SHP77 (cell line): ENCODE measurements around the gene NOLC1.
A peak's percentile ranks its signal among the peaks of the same experiment; 100 is the strongest.
"Not testable (repeated sequence)": the region's sequence is repeated elsewhere in the genome, so short reads cannot be mapped to it uniquely, and the experiment has no call there.

Experiments
- DNase-seq, 2 experiments: peaks; one replicate each; lab custom pipeline; 2025; lab: John Stamatoyannopoulos, UW

NOLC1 gene

DNA sequence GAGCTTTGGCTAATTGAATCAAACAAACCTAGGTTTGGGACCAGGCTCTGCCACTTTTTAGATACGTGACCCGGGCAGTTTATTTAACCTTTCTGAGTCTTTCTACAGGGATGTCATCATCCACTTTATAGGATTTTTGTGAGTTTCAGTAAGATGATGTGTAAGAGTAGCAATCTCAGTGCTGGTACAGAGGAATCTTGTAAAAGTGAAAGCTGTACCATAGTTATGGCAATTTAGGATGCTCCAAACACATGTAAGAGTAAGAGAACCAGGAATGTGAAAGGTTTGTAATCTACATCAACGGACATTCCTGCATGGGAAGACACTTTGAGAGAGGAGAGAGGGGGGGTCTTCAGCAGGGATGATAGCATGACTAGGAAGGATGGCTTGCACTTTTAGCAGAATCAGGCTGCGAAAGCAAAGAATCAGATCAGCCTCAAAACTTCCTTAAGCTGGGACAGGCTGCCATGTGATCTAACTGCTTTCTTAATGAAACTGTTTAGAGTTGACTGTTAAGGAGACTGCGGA lies 968 bp downstream of the NOLC1 start:
- DNase-seq, result no peak

DNA sequence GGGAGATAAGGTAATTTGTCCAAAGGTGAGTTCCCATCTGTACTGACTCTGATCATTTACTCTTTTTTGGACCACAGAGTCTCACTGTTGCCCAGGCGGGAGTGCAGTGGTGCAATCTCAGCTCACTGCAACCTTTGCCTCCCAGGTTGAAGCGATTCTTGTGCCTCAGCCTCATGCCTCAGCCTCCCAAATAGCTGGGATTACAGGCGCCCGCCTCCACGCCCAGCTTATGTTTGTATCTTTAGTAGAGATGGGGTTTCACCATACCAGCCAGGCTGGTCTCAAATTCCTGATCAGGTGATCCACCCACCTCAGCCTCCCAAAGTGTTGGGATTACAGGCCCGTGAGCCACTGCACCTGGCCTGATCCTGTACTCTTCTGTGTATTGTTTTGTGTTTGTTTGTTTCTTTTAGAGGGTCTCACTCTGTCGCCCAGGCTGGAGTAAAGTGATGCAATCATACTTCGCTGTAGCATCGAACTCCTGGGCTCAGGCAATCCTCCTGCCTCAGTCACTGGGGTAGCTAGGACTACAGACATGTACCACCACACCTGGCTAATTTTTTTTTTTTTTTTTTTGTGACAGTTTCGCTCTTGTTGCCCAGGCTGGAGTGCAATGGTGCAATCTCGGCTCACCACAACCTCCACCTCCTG lies 2.4 kb downstream of the NOLC1 start:
- DNase-seq, result no peak

DNA sequence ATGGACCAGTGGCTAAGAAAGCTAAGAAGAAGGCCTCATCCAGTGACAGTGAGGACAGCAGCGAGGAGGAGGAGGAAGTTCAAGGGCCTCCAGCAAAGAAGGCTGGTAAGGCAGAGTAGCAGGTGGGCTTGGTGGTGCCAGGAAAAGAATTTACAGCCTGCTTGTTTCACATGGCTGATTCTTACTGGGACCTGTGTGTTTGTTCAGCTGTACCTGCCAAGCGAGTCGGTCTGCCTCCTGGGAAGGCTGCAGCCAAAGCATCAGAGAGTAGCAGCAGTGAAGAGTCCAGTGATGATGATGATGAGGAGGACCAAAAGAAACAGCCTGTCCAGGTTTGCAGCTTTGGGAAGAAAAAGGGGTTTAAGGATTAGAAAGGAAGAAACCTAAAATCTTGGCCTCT lies 5.0 kb downstream of the NOLC1 start:
- DNase-seq, result peak; percentile 58 to 62

DNA sequence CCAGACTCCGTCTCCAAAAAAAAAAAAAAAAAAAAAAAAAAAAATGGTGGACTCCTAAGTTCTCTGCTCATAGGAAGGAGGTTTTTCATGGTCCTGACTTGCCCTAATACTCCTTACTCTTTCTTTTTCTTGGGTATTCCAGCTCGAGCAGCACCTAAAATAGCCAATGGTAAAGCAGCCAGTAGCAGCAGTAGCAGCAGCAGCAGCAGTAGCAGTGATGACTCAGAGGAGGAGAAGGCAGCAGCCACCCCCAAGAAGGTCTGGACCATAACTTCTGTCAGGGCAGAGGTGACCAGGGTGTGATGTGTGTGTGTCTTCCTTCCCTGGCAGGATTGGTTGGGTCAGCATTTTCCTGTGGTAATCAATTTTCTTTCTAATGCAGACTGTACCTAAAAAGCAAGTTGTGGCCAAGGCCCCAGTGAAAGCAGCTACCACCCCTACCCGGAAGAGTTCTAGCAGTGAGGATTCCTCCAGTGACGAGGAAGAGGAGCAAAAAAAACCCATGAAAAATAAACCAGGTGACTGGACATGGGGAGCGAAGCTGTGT lies 6.9 kb downstream of the NOLC1 start:
- no peak for DNase-seq

DNA sequence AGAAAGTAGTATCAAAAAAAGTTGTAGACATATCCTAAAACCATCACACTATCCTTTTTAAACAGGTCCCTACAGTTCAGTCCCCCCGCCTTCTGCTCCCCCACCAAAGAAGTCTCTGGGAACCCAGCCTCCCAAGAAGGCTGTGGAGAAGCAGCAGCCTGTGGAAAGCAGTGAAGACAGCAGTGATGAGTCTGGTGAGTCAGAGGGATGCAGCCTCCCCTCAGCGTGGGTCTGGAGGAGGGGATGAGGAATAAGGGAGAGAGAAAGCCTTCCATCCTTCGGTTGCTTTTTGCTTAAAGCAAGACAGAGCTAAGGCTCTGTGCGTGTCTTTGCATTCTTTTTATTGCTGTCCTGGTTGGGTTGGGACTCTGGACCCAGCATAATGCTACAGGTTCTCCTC lies 7.6 kb downstream of the NOLC1 start:
- DNase-seq, result no peak

DNA sequence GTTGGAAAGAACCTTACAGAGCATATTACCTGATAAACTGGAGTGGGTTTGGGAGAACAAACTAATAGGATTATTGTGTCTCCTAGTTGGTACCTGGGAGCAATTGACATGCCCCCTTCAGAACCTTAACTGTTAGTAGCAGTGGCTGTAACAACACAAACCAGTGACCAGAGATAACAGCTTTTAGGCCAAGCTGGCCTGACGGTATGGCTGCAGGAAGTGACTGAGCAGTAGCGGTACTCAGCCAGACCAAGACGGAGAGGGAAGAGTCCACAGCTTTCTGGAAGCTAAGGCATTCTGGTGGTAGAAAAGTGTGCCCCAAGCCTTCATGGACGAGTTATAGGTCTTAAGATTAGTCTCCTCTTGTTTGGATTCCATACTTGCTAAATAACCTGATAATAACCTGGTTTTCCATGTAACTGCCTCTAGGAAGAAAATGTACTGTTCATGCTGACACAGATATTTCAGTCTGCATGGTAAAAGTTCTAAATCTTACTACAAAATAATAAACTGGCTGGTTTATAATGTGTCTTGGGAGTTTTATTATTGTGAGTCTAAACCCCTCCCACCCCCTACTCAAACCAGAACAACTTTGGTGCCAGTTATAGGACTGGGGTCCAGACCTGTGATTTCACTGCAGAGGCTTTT lies 11.3 kb downstream of the NOLC1 start:
- DNase-seq, result no peak

DNA sequence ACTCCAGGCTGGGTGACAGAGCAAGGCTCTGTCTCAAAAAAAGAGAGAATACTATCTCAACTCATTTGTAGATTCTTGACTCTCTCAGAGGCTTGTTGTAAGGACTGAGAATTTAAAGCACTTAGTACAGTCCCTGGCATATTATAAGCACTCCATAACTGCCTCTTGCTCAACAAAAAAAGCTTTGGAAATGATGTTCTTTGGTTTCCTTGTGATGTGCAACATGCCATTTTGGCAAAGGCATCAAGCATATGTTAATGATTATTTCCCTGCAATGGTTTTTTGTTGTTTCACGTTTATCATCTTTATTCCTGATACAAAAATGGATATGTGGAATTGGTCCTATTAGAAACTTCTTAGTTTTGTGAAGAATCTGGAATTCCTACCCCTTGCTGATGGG lies 15.7 kb downstream of the NOLC1 start:
- no peak for DNase-seq

DNA sequence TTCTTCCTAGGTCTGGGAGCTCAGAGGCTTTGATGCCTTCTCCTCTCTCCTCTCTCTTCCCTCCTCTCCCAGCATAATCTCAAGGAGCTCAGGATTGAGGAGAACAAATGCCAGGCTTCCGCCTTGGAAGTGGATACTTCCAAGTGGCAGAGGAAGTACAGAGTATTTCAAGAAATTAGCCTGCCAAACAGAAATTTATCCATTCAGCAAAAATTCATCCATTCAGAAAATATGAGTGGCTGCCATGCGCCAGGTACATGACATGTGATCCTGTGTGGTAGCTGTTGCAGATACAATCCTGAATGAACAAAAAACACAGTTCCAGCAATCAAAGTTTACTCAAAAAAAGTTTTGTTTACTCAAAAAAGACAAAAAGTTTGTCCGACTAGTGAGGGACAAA lies 18.4 kb downstream of the NOLC1 start:
- DNase-seq, result no peak

DNA sequence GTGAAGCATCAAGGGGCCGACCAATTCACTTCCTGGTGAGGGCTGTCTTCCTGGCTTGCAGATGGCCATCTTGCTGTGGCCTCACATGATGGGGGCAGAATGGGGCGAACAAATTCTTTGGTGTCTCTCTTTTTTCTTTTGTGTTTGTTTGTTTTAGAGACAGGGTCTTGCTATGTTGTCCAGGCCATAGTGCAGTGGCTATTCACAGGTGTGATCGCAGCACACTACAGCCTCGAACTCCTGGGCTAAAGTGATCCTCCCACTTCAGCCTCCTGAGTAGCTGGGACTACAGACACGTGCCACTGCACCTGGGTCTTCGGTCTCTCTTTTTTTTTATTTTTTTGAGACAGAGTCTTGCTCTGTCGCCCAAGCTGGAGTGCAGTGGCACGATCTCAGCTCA lies 20.1 kb downstream of the NOLC1 start:
- DNase-seq, result no peak

DNA sequence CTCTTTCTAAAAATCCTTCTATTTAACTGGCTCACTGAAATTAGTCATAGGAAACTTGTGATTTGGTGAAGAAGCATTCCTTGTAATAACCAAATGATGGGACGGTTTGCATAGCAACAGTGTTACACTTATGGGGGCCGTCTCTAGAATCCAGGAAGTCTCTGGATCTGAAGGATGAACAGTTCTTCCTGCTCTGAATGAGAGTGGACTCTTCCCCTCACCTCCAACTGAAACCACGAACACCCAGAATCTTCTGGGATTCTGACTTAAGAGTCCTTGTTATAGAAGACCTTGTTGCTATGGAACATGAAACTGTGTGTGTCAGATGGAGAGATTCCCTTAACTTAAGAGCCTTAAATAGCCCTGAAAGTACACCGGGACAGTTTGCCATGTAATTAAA lies 23.2 kb downstream of the NOLC1 start:
- DNase-seq, result no peak

DNA sequence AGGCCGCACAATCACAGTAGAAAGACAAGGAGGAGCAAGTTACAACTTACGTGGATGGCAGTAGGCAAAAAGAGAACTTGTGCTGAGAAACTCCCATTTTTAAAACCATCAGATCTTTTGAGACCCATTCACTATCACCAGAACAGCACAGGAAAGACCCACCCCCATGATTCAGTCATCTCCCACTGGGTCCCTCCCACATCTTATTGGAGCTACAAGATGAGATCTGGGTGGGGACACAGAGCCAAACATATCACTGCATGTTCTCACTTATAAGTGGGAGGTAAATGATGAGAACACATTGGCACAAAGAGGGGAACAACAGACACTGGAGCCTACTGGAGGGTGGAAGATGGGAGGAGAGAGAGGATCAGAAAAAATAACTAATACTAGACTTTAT lies 32.4 kb downstream of the NOLC1 start:
- no peak for DNase-seq

DNA sequence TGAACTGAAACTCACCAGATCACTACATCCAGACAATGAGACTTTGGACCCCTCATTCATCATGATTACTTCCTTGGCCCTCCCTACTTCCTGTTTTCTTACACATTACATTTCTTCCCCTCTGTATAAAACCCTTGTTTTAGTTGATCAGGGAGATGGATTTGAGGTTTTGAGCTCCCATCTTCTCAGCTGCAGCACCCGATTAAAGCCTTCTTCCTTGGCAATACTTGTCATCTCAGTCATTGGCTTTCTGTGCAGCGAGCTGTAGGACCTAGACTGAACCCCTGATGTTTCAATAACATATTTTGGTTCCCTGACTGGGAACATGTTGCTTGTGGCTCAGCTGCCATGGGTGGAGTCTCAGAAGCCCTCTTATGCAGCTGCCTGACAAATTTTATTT lies 33.1 kb downstream of the NOLC1 start:
- no peak for DNase-seq

DNA sequence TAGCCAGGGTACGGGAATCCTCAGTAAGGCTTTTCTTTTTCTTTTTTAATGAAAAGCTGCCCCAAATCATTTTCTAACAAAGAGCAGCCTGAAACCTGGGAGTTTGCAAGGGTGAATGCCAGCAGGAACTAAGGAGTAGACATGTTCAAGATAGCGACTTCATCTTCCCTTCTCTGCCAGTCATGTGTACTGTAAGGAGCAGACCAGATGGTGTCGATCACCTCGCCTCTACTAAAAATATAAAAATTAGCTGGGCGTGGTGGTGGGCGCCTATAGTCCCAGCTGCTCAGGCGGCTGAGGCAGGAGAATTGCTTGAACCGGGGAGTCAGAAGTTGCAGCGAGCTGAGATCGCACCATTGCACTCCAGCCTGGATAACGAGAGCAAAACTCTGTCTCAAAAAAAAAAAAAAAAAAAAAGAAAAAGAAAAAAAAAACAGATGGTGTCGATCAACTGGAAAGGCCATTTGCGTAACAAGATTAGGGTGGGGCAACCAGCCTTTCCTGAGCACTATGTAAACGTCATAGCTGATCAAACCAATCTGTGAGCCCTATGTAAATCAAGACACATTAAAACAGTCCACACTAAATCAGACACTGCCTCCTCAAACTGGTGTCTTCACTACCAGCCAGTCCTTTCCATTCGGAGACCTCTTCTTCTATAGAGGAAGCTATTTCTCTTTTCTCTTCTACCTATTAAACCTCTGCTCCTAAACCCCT lies 33.8 kb downstream of the NOLC1 start:
- no peak for DNase-seq

DNA sequence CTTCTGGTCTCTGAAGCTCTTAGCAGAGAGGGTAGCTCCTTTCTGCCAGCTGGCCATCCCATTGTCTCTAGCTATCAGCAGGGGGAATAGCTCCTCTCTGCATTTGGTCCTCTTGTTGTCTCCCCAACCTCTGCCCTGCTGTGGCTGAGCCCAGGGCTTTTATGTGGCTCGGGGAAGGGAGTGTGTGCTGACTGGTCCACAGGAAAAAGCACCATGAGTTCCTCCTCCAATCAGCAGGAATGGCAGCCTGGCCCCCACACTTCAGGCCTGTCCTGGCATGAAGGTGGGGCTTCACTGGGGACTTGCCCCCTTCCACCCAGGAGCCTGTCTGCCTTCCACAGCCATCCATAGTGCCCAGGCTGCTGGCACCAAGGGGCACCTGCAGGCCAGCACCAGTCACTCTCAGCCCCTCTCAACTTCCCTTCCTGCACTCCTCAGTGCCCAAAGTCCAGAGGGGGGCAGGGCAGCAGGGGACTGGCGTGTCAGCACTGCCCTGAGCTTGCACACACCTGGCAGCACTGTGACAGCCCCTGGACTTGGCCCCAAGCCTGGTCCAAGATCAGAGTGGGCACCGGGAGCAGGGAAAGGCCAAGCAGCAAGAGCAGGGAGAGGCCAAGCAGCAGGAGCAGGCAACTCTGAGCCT lies 36.2 kb downstream of the NOLC1 start:
- no peak for DNase-seq

DNA sequence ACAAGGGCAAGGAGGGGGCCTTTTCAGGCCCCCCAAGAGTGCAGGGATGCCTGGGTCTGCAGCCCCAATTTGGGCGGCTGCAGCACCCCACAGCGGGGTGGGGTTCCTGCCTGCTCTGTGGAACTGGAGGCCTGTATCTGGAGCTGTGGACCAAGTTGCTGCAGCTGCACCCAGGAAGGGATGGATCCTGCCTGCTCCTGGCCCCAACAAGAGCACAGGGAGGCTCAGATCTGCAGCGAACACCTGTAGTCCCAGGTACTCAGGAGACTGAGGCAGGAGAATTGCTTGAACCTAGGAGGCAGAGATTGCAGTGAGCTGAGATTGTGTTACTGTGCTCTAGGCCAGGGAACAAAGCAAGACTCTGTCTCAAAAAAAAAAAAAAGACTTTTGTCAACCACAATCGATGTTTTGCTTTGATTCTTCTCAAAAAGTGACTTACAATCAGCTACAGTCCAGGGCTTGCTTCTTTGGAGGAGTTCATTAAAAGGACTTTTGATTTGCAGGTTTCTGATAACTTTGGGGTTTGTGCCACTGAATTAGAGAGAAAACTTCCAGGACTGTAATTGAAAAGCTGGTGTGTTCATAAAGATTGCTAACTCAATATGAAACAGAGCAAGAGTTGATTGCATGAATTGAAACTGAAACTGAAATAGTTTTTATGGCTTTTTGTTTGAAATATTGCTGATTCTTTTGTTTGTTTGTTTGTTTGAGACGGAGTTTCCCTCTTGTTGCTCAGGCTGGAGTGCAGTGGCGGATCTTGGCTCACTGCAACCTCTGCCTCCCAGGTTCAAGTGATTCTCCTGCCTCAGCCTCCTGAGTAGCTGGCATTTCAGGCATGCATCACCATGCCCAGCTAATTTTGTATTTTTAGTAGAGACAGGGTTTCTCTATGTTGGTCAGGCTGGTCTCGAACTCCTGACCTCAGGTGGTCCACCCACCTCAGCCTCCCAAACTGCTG lies 37.0 kb downstream of the NOLC1 start:
- DNase-seq, result not testable (repeated sequence)

DNA sequence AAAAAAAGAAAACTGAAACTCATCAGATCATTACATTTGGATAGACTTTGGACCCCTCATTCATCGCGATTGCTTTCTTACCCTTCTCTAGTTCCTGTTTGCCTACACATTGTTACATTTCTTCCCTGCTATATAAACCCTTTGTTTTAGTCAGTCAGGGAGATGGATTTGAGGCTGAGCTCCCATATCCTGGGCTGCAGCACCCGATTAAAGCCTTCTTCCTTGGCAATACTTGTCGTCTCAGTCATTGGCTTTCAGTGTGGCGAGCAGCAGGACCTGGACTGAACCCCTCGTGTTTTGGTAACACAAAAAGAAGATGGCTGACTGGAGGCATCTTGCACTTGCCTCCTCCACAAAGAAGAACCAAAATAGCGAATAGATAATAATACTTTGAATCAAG lies 39.8 kb downstream of the NOLC1 start:
- DNase-seq, result no peak

DNA sequence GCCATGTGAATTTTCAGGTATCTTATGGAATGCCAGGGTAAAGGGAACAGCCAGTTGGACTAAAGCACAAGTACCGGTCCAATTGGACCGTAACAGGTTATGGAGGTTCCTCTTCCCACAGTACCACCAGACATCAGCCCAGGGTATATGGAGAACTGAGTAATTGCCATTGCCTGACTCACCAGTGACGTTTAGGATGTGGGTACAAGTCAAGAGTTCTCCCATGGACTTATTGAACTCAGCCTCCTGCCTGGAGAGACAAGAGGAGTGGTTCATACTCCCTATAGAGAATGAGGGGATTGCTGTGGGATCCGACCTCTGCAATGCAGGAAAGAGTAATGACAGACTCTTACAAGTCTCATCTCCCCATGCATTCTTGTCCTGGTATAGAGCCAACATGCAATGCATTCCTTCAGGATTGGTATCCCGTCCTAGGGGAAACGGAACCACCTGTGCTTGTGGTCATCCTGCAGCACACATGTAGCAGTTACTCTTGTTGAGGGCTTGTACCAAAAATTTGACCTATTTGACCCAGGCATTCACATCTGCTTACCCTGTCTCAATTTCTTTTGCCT lies 43.2 kb downstream of the NOLC1 start:
- DNase-seq, result no peak

DNA sequence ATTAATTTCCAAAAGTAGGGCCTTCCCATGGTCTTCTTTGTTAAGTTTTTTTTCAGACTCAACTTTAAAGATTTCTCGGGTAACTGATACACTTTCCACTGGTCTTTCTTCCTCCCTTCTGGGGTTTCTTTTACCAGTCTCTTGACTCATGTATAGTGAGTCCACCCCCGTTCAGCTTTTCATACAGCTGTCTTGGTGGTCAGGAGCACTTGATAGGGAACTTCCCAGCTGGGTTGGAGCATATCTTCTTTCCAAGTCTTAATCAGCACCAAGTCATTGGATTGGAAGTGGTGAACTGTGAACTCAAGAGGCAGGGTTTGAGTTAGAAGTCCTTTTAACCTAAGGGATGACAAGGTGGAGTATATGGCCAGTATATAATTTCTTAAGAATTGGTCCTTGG lies 44.7 kb downstream of the NOLC1 start:
- DNase-seq, result no peak

DNA sequence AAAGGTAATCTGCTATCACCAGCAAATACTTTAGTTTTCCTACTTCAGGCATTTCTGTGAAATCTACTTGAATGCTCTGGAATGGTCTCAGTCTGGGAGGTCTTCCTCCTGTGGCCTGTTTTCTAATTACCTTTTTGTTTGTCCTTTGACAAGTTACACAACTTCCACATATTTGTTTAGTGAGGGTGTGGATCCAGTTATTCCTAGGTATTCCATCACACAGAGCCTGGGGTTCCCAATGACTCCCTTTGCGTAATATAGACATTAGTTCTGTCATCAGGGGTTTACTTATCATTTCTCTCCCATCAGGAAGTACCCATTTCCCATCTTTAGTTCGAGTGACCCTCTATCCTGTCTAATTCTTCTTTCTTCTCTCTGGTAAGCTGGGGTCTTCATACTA lies 45.8 kb downstream of the NOLC1 start:
- no peak for DNase-seq

DNA sequence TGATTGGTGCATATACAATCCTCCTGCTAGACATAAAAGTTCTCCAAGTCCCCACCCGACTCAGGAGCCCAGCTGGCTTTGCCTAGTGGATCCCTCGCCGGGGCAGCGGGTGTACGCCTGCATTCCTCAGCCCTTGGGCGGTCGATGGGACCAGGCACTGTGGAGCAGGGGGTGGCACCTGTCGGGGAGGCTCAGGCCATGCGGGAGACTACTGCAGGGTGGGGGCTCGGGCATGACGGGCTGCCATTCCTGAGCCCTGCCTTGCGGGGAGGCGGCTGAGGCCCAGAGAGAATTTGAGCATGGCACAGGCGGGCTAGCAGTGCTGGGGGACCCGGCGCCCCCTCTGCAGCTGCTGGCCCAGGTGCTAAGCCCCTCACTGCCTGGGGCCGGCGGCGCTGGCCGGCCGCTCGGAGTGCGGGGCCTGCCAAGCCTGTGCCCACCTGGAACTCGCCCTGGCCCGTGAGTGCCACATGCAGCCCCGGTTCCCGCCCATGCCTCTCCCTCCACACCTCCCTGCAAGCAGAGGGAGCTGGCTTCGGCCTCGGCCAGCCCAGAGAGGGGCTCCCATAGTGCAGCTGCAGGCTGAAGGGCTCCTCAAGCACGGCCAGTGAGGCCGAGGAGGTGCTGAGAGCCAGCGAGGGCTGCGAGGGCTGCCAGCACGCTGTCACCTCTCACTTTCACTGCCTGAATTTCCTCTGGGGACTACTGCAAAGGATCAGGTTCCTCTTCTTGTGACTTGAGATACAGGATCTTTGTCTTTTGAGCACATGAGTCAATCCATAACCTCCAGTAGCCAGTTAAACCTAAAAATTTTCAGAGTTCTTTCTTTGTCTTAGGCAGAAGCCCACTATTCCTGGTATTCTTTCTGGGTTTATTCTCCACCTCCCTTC lies 48.8 kb downstream of the NOLC1 start:
- DNase-seq, result no peak
